ENCODE data around the gene PRKCA.

PRKCA gene

GRCh38 chr17:66420961-66421371 is 118.6 kb downstream of the PRKCA start:
- WGBS: 87% methylated on average over 3 of the region's 3 CpGs
- H3K4me1 ChIP-seq (ENCODE audit: insufficient read depth, low read length): peaks cover 17% of the 10 kb centered on the region
- no peak overlapping the region for H3K27ac ChIP-seq (ENCODE audit: low read depth, low read length)
- H3K9ac ChIP-seq (ENCODE audit: low read depth, low read length): no peak overlapping the region
- no peaks in the 10 kb centered on the region for H3K27me3 ChIP-seq (ENCODE audit: insufficient read depth, low read length)
- H3K9me3 ChIP-seq (ENCODE audit: insufficient read depth, low read depth, low read length): no peaks in the 10 kb centered on the region
- H3K4me3 ChIP-seq (ENCODE audit: low read length): no peak overlapping the region
- H3K36me3 ChIP-seq (ENCODE audit: insufficient read depth, low read length): no peaks in the 10 kb centered on the region

- Histone ChIP-seq H3K27me3 (ENCODE audit: insufficient read depth, low read length) (no peaks in the 10 kb centered on the region), H3K9ac (ENCODE audit: low read depth, low read length) (no peak overlapping the region), H3K36me3 (ENCODE audit: insufficient read depth, low read length) (no peaks in the 10 kb centered on the region), H3K4me3 (ENCODE audit: low read length) (no peak overlapping the region), H3K4me1 (ENCODE audit: insufficient read depth, low read length) (peaks cover 18% of the 10 kb centered on the region), H3K9me3 (ENCODE audit: insufficient read depth, low read depth, low read length) (no peaks in the 10 kb centered on the region), H3K27ac (ENCODE audit: low read depth, low read length) (no peak overlapping the region)
- WGBS: 100% methylated on average over 2 of the region's 2 CpGs
Observed at GRCh38 chr17:66422186-66422585, 119.8 kb downstream of the PRKCA start.

GRCh38 chr17:66423056-66423955 is 120.9 kb downstream of the PRKCA start:
- Histone ChIP-seq H3K27ac (ENCODE audit: low read depth, low read length) (no peak overlapping the region), H3K27me3 (ENCODE audit: insufficient read depth, low read length) (no peaks in the 10 kb centered on the region), H3K36me3 (ENCODE audit: insufficient read depth, low read length) (no peaks in the 10 kb centered on the region), H3K4me3 (ENCODE audit: low read length) (no peak overlapping the region), H3K9ac (ENCODE audit: low read depth, low read length) (no peak overlapping the region), H3K4me1 (ENCODE audit: insufficient read depth, low read length) (peaks cover 17% of the 10 kb centered on the region), H3K9me3 (ENCODE audit: insufficient read depth, low read depth, low read length) (no peaks in the 10 kb centered on the region)
- 76% methylated on average over 10 of the region's 10 CpGs for WGBS

- H3K27me3 ChIP-seq (ENCODE audit: insufficient read depth, low read length): no peaks in the 10 kb centered on the region
- H3K4me3 ChIP-seq (ENCODE audit: low read length): no peak overlapping the region
- H3K36me3 ChIP-seq (ENCODE audit: insufficient read depth, low read length): no peaks in the 10 kb centered on the region
- H3K9ac ChIP-seq (ENCODE audit: low read depth, low read length): no peak overlapping the region
- H3K27ac ChIP-seq (ENCODE audit: low read depth, low read length): no peak overlapping the region
- H3K4me1 ChIP-seq (ENCODE audit: insufficient read depth, low read length): peaks cover 12% of the 10 kb centered on the region
- no peaks in the 10 kb centered on the region for H3K9me3 ChIP-seq (ENCODE audit: insufficient read depth, low read depth, low read length)
- 89% methylated on average over 12 of the region's 12 CpGs for WGBS
Observed at GRCh38 chr17:66425756-66426396, 123.5 kb downstream of the PRKCA start.

- H3K4me1 ChIP-seq (ENCODE audit: insufficient read depth, low read length): peaks cover 10% of the 10 kb centered on the region
- H3K27ac ChIP-seq (ENCODE audit: low read depth, low read length): no peak overlapping the region
- WGBS: 83% methylated on average over 6 of the region's 6 CpGs
Observed at GRCh38 chr17:66426397-66427033, 124.1 kb downstream of the PRKCA start.

GRCh38 chr17:66427134-66427533 is 124.7 kb downstream of the PRKCA start:
- Histone ChIP-seq H3K4me3 (ENCODE audit: low read length) (no peak overlapping the region), H3K27ac (ENCODE audit: low read depth, low read length) (no peak overlapping the region), H3K4me1 (ENCODE audit: insufficient read depth, low read length) (peaks cover 13% of the 10 kb centered on the region), H3K27me3 (ENCODE audit: insufficient read depth, low read length) (no peaks in the 10 kb centered on the region), H3K9ac (ENCODE audit: low read depth, low read length) (no peak overlapping the region), H3K36me3 (ENCODE audit: insufficient read depth, low read length) (no peaks in the 10 kb centered on the region), H3K9me3 (ENCODE audit: insufficient read depth, low read depth, low read length) (no peaks in the 10 kb centered on the region)
- WGBS: 93% methylated on average over 3 of the region's 3 CpGs

More at GRCh38 chr17:66426397-66427033, 124.1 kb downstream of the PRKCA start:
- Histone ChIP-seq H3K36me3 (ENCODE audit: insufficient read depth, low read length) (no peaks in the 10 kb centered on the region), H3K9ac (ENCODE audit: low read depth, low read length) (no peak overlapping the region), H3K4me3 (ENCODE audit: low read length) (no peak overlapping the region), H3K9me3 (ENCODE audit: insufficient read depth, low read depth, low read length) (no peaks in the 10 kb centered on the region), H3K27me3 (ENCODE audit: insufficient read depth, low read length) (no peaks in the 10 kb centered on the region)

- 91% methylated on average over 1 of the region's 1 CpG for WGBS
- peaks cover 9% of the 10 kb centered on the region for H3K4me1 ChIP-seq (ENCODE audit: insufficient read depth, low read length)
- H3K27me3 ChIP-seq (ENCODE audit: insufficient read depth, low read length): no peaks in the 10 kb centered on the region
- H3K4me3 ChIP-seq (ENCODE audit: low read length): no peak overlapping the region
- H3K9ac ChIP-seq (ENCODE audit: low read depth, low read length): no peak overlapping the region
- H3K9me3 ChIP-seq (ENCODE audit: insufficient read depth, low read depth, low read length): no peaks in the 10 kb centered on the region
- no peak overlapping the region for H3K27ac ChIP-seq (ENCODE audit: low read depth, low read length)
- no peaks in the 10 kb centered on the region for H3K36me3 ChIP-seq (ENCODE audit: insufficient read depth, low read length)
Observed at GRCh38 chr17:66429680-66430079, 127.3 kb downstream of the PRKCA start.

GRCh38 chr17:66430846-66431795 is 128.7 kb downstream of the PRKCA start:
- Histone ChIP-seq H3K9me3 (ENCODE audit: insufficient read depth, low read depth, low read length) (no peaks in the 10 kb centered on the region), H3K4me3 (ENCODE audit: low read length) (no peak overlapping the region), H3K27me3 (ENCODE audit: insufficient read depth, low read length) (no peaks in the 10 kb centered on the region), H3K9ac (ENCODE audit: low read depth, low read length) (no peak overlapping the region), H3K27ac (ENCODE audit: low read depth, low read length) (no peak overlapping the region), H3K36me3 (ENCODE audit: insufficient read depth, low read length) (no peaks in the 10 kb centered on the region), H3K4me1 (ENCODE audit: insufficient read depth, low read length) (peaks cover 5% of the 10 kb centered on the region)
- 97% methylated on average over 8 of the region's 8 CpGs for WGBS

- Histone ChIP-seq H3K27ac (ENCODE audit: low read depth, low read length) (no peak overlapping the region), H3K36me3 (ENCODE audit: insufficient read depth, low read length) (no peaks in the 10 kb centered on the region)
- WGBS: 87% methylated on average over 4 of the region's 5 CpGs
Observed at GRCh38 chr17:66431910-66432309, 129.5 kb downstream of the PRKCA start.

GRCh38 chr17:66432411-66432957 is 130.1 kb downstream of the PRKCA start:
- no peak overlapping the region for H3K4me3 ChIP-seq (ENCODE audit: low read length)
- H3K27ac ChIP-seq (ENCODE audit: low read depth, low read length): no peak overlapping the region
- H3K4me1 ChIP-seq (ENCODE audit: insufficient read depth, low read length): peaks cover 13% of the 10 kb centered on the region
- no peaks in the 10 kb centered on the region for H3K27me3 ChIP-seq (ENCODE audit: insufficient read depth, low read length)
- no peaks in the 10 kb centered on the region for H3K36me3 ChIP-seq (ENCODE audit: insufficient read depth, low read length)
- H3K9ac ChIP-seq (ENCODE audit: low read depth, low read length): no peak overlapping the region
- H3K9me3 ChIP-seq (ENCODE audit: insufficient read depth, low read depth, low read length): no peaks in the 10 kb centered on the region
- 67% methylated on average over 2 of the region's 2 CpGs for WGBS

More at GRCh38 chr17:66431910-66432309, 129.5 kb downstream of the PRKCA start:
- Histone ChIP-seq H3K9me3 (ENCODE audit: insufficient read depth, low read depth, low read length) (no peaks in the 10 kb centered on the region), H3K9ac (ENCODE audit: low read depth, low read length) (no peak overlapping the region), H3K4me1 (ENCODE audit: insufficient read depth, low read length) (peaks cover 9% of the 10 kb centered on the region), H3K4me3 (ENCODE audit: low read length) (no peak overlapping the region), H3K27me3 (ENCODE audit: insufficient read depth, low read length) (no peaks in the 10 kb centered on the region)
